Measurements from ENCODE around the gene KCND3.

Gene KCND3

GRCh38 chr1:112002514-112002913 is 13.0 kb upstream of the KCND3 start:
- no peak for TF ChIP-seq CTCF (IDR thresholded peaks at IDR 0.05; ENCODE audit: low read length, missing control alignments)
- DNase-seq (ENCODE audit: low read depth), result no peak
- no peak overlapping the region for H3K4me3 ChIP-seq (replicated peaks; ENCODE audit: low read depth, low read length)

- no peak for TF ChIP-seq CTCF (IDR thresholded peaks at IDR 0.05; ENCODE audit: low read length, missing control alignments)
- H3K4me3 ChIP-seq (replicated peaks; ENCODE audit: low read depth, low read length), result no peak overlapping the region
- no peak for DNase-seq (ENCODE audit: low read depth)
Measured at GRCh38 chr1:112001436-112001835, 12.0 kb upstream of the KCND3 start.

GRCh38 chr1:112000048-112000447 is 10.6 kb upstream of the KCND3 start:
- H3K4me3 ChIP-seq (replicated peaks; ENCODE audit: low read depth, low read length), result no peak overlapping the region

GRCh38 chr1:111998332-111998731 is 8.9 kb upstream of the KCND3 start:
- no peak overlapping the region for H3K4me3 ChIP-seq (replicated peaks; ENCODE audit: low read depth, low read length)
- no peak for TF ChIP-seq CTCF (IDR thresholded peaks at IDR 0.05; ENCODE audit: low read length, missing control alignments)
- DNase-seq (ENCODE audit: low read depth), result no peak

More at GRCh38 chr1:112000048-112000447, 10.6 kb upstream of the KCND3 start:
- TF ChIP-seq CTCF (IDR thresholded peaks at IDR 0.05; ENCODE audit: low read length, missing control alignments), result no peak
- DNase-seq (ENCODE audit: low read depth), result no peak

- no peak for DNase-seq (ENCODE audit: low read depth)
- TF ChIP-seq CTCF (IDR thresholded peaks at IDR 0.05; ENCODE audit: low read length, missing control alignments), result no peak
- no peak overlapping the region for H3K4me3 ChIP-seq (replicated peaks; ENCODE audit: low read depth, low read length)
Measured at GRCh38 chr1:111992476-111992875, 3.0 kb upstream of the KCND3 start.

GRCh38 chr1:111990878-111991718 is 1.6 kb upstream of the KCND3 start:
- DNase-seq (ENCODE audit: low read depth), result peak; percentile 33
- TF ChIP-seq CTCF (IDR thresholded peaks at IDR 0.05; ENCODE audit: low read length, missing control alignments), result no peak
- H3K4me3 ChIP-seq (replicated peaks; ENCODE audit: low read depth, low read length), result no peak overlapping the region
